ENCODE data around the gene SGO2. TPM values are rescaled to one million over a fixed set of nuclear protein-coding genes. Genes with fewer than 3 reads are reported as not detected.

SGO2 gene
- total and polyA plus RNA-seq, 2 donors (not counting 1 experiment from before 2014, with no cell fraction given) = 0.89 to 5.3 TPM

DNA sequence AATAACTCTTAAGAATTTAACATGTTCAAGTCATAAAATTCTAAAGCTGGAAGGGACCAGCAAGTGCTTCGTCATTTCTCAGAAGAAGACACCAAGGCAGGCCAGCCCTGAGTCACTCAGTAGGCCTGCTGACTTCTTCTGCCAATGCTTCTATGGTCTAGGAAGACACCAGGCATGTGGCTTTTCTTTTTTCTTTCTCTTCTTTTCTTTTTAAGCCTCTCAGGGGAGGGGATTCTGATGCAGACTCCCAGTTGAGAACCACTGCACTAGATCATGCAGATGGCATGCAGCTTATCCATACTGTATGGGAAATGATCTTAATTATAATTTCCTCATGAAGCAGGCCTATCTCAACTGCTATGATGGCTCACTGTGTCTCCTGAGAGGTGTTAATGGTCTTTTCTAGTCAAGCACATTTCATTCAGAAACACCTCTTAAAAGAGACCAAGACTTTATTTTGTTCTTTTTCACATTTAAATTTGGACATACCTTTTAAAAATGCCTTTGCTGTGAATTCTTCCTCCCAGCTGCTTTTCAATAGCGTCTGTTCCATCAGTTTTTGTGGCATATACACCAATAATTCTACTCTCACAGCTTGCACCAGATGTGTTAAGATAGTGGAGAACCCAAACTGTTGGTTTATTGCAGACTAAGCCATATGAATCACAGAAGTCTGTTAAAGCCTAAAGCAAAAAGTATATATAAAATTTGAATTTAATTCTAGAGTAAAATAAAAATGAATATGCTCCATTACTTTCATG, 27.4 kb upstream of the SGO2 start:
- intact Hi-C loops (cut with micrococcal nuclease) = no loop called here
- no peak for ATAC-seq (ENCODE audit: low read depth)
- no peak for DNase-seq
- Histone ChIP-seq H3K36me3 (replicated peaks in 1 of 2; ENCODE audit: control extremely low read depth in 1 of 2, control insufficient read depth in 1 of 2, extremely low read depth in 1 of 2, insufficient read depth in 2 of 2, low read length in 1 of 2) (peaks cover 11 to 45% of the 10 kb centered on the region in 2 experiments), H4K20me1 (ENCODE audit: control insufficient read depth, insufficient read depth, low read length, poor library complexity, severe bottlenecking) (peaks cover 9% of the 10 kb centered on the region), H3K9me3 (ENCODE audit: control extremely low read depth in 1 of 3, control insufficient read depth in 2 of 3, insufficient read depth in 1 of 3, low read length in 2 of 3) (no peaks in the 10 kb centered on the region), H3K4me3 (ENCODE audit: control extremely low read depth in 1 of 5, extremely low read depth in 1 of 5, insufficient read depth in 1 of 5, low read depth in 2 of 5, low read length in 4 of 5) (no peak overlapping the region), H3K27ac (ENCODE audit: low read length in 2 of 2) (no peak overlapping the region), H3K4me1 (ENCODE audit: control insufficient read depth in 2 of 2, insufficient read depth in 2 of 2, low read length in 2 of 2) (no peaks in the 10 kb centered on the region), H3K4me2 (replicated peaks; ENCODE audit: low read depth, low read length, poor library complexity, severe bottlenecking) (no peak overlapping the region), H3K79me2 (ENCODE audit: control insufficient read depth, insufficient read depth, low read length) (peaks cover 11% of the 10 kb centered on the region), H3K9ac (ENCODE audit: low read length) (no peak overlapping the region), H3K27me3 (replicated peaks in 1 of 4; ENCODE audit: control extremely low read depth in 1 of 4, control insufficient read depth in 3 of 4, insufficient read depth in 4 of 4, low read length in 3 of 4) (no peaks in the 10 kb centered on the region), H2AFZ (ENCODE audit: insufficient read depth, low read depth, low read length, poor library complexity, severe bottlenecking) (no peak overlapping the region)
- ChIA-PET CTCF (interaction anchor here (1.4 kb wide), 1 partner anchor 23 kb away, joined by 3 read pairs; no protein-coding TSS in a partner anchor), POLR2A (no interaction called here)
- Mint-ChIP-seq H3K27ac (no peak overlapping the region), H3K4me3 (no peak overlapping the region), H3K4me1 (peaks cover 2% of the 10 kb centered on the region), H3K27me3 (no peaks in the 10 kb centered on the region), H3K9me3 (ENCODE audit: insufficient read depth) (no peaks in the 10 kb centered on the region)
- WGBS (ENCODE audit: insufficient coverage) = 100% methylated on average over 1 of the region's 2 CpGs
- no peak for TF ChIP-seq EZH2 (IDR thresholded peaks at IDR 0.05; ENCODE audit: borderline replicate concordance, insufficient read depth, low read depth, low read length, poor library complexity, severe bottlenecking)
- TF ChIP-seq, protein P1, sequence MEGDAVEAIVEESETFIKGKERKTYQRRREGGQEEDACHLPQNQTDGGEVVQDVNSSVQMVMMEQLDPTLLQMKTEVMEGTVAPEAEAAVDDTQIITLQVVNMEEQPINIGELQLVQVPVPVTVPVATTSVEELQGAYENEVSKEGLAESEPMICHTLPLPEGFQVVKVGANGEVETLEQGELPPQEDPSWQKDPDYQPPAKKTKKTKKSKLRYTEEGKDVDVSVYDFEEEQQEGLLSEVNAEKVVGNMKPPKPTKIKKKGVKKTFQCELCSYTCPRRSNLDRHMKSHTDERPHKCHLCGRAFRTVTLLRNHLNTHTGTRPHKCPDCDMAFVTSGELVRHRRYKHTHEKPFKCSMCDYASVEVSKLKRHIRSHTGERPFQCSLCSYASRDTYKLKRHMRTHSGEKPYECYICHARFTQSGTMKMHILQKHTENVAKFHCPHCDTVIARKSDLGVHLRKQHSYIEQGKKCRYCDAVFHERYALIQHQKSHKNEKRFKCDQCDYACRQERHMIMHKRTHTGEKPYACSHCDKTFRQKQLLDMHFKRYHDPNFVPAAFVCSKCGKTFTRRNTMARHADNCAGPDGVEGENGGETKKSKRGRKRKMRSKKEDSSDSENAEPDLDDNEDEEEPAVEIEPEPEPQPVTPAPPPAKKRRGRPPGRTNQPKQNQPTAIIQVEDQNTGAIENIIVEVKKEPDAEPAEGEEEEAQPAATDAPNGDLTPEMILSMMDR (IDR thresholded peaks at IDR 0.05) = no peak

DNA sequence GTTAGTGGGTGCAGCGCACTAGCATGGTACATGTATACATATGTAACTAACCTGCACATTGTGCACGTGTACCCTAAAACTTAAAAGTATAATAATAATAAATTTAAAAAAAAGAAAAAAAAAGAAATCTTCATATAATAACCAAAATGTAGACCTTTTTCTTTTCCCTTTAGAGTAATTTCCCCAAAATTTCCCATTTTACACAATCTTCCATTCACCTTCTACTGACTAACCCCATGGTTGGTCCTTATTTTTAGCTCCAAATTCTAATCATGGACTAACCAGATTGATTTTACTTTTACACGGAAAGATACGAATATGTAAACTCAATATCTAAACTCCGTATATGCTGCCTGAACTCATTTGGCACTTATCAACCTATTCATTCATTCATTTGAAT, 23.8 kb upstream of the SGO2 start:
- POLR2A ChIA-PET = no interaction called here
- CTCF ChIA-PET = interaction anchor here (0.7 kb wide), 1 partner anchor 315 kb away, joined by 3 read pairs; no protein-coding TSS in a partner anchor

More for the DNA sequence above, 23.8 kb upstream of the SGO2 start:
- no peaks in the 10 kb centered on the region for H3K9me3 ChIP-seq (ENCODE audit: control extremely low read depth in 1 of 3, control insufficient read depth in 2 of 3, insufficient read depth in 1 of 3, low read length in 2 of 3)
- H3K36me3 ChIP-seq (replicated peaks in 1 of 2; ENCODE audit: control extremely low read depth in 1 of 2, control insufficient read depth in 1 of 2, extremely low read depth in 1 of 2, insufficient read depth in 2 of 2, low read length in 1 of 2) = peaks cover 5 to 30% of the 10 kb centered on the region in 2 experiments
- no peak for ATAC-seq (ENCODE audit: low read depth)
- no peak for TF ChIP-seq EZH2 (IDR thresholded peaks at IDR 0.05; ENCODE audit: borderline replicate concordance, insufficient read depth, low read depth, low read length, poor library complexity, severe bottlenecking)
- Mint-ChIP-seq H3K4me1 (peaks cover 10% of the 10 kb centered on the region), H3K4me3 (no peak overlapping the region), H3K27me3 (no peaks in the 10 kb centered on the region), H3K27ac (no peak overlapping the region), H3K9me3 (ENCODE audit: insufficient read depth) (no peaks in the 10 kb centered on the region)
- H3K4me1 ChIP-seq (ENCODE audit: control insufficient read depth in 2 of 2, insufficient read depth in 2 of 2, low read length in 2 of 2) = no peaks in the 10 kb centered on the region
- intact Hi-C loops (cut with micrococcal nuclease) = no loop called here
- WGBS (ENCODE audit: insufficient coverage) = no CpG with 5 or more reads among the region's 5 CpGs
- H3K27me3 ChIP-seq (replicated peaks in 1 of 4; ENCODE audit: control extremely low read depth in 1 of 4, control insufficient read depth in 3 of 4, insufficient read depth in 4 of 4, low read length in 3 of 4) = no peaks in the 10 kb centered on the region
- no peak for DNase-seq
- H4K20me1 ChIP-seq (ENCODE audit: control insufficient read depth, insufficient read depth, low read length, poor library complexity, severe bottlenecking) = peaks cover 11% of the 10 kb centered on the region
- no peak overlapping the region for H3K9ac ChIP-seq (ENCODE audit: low read length)
- no peak overlapping the region for H2AFZ ChIP-seq (ENCODE audit: insufficient read depth, low read depth, low read length, poor library complexity, severe bottlenecking)
- H3K4me2 ChIP-seq (replicated peaks; ENCODE audit: low read depth, low read length, poor library complexity, severe bottlenecking) = no peak overlapping the region
- no peak overlapping the region for H3K27ac ChIP-seq (ENCODE audit: low read length in 2 of 2)
- peaks cover 11% of the 10 kb centered on the region for H3K79me2 ChIP-seq (ENCODE audit: control insufficient read depth, insufficient read depth, low read length)
- H3K4me3 ChIP-seq (ENCODE audit: control extremely low read depth in 1 of 5, extremely low read depth in 1 of 5, insufficient read depth in 1 of 5, low read depth in 2 of 5, low read length in 4 of 5) = no peak overlapping the region
